Activated naive CD4-positive, alpha-beta T cell treated with anti-CD3 and anti-CD28 coated beads, Interleukin-2, amount 50 U/mL, for 24 hours (primary cell): ENCODE measurements around the gene NTNG2.

Source experiments
- H3K27ac Mint-ChIP-seq: one replicate; pipeline ENCODE4 v1.8.0; 2021; ENCODE audit warnings: mild to moderate bottlenecking, mixed read lengths
- H3K27me3 Mint-ChIP-seq: one replicate; pipeline ENCODE4 v1.8.0; 2021; ENCODE audit warnings: mixed read lengths
- H3K36me3 Mint-ChIP-seq: one replicate; pipeline ENCODE4 v1.8.0; 2021; ENCODE audit warnings: mixed read lengths
- H3K4me1 Mint-ChIP-seq: one replicate; pipeline ENCODE4 v1.8.0; 2021; ENCODE audit warnings: mixed read lengths
- H3K4me3 Mint-ChIP-seq: one replicate; pipeline ENCODE4 v1.8.0; 2021; ENCODE audit warnings: mild to moderate bottlenecking, mixed read lengths
- H3K9me3 Mint-ChIP-seq: one replicate; pipeline ENCODE4 v1.8.0; 2021; ENCODE audit warnings: mixed read lengths

NTNG2 gene

GRCh38 chr9:132141948-132142594 is 19.8 kb upstream of the NTNG2 start:
- Mint-ChIP-seq H3K36me3 (no peaks in the 10 kb centered on the region), H3K4me3 (peak overlapping the region; percentile 65), H3K27ac (no peak overlapping the region), H3K4me1 (peaks cover 11% of the 10 kb centered on the region), H3K9me3 (no peaks in the 10 kb centered on the region), H3K27me3 (peaks cover 39% of the 10 kb centered on the region)

GRCh38 chr9:132142924-132143323 is 18.9 kb upstream of the NTNG2 start:
- Mint-ChIP-seq H3K9me3 (no peaks in the 10 kb centered on the region), H3K36me3 (no peaks in the 10 kb centered on the region), H3K27me3 (peaks cover 36% of the 10 kb centered on the region), H3K4me3 (no peak overlapping the region), H3K4me1 (peaks cover 11% of the 10 kb centered on the region), H3K27ac (no peak overlapping the region)

GRCh38 chr9:132143359-132143758 is 18.5 kb upstream of the NTNG2 start:
- H3K36me3 Mint-ChIP-seq = no peaks in the 10 kb centered on the region
- H3K27ac Mint-ChIP-seq = no peak overlapping the region
- peaks cover 38% of the 10 kb centered on the region for H3K27me3 Mint-ChIP-seq
- H3K4me3 Mint-ChIP-seq = no peak overlapping the region
- H3K4me1 Mint-ChIP-seq = peaks cover 11% of the 10 kb centered on the region
- no peaks in the 10 kb centered on the region for H3K9me3 Mint-ChIP-seq

GRCh38 chr9:132144708-132145365 is 17.0 kb upstream of the NTNG2 start:
- Mint-ChIP-seq H3K27me3 (peaks cover 42% of the 10 kb centered on the region), H3K4me1 (peaks cover 11% of the 10 kb centered on the region), H3K27ac (no peak overlapping the region), H3K36me3 (no peaks in the 10 kb centered on the region), H3K4me3 (no peak overlapping the region), H3K9me3 (no peaks in the 10 kb centered on the region)

GRCh38 chr9:132146039-132146438 is 15.8 kb upstream of the NTNG2 start:
- Mint-ChIP-seq H3K27me3 (peaks cover 43% of the 10 kb centered on the region), H3K36me3 (no peaks in the 10 kb centered on the region), H3K27ac (no peak overlapping the region), H3K4me1 (peaks cover 11% of the 10 kb centered on the region), H3K9me3 (no peaks in the 10 kb centered on the region), H3K4me3 (no peak overlapping the region)

- peaks cover 40% of the 10 kb centered on the region for H3K27me3 Mint-ChIP-seq
- no peak overlapping the region for H3K4me3 Mint-ChIP-seq
- no peaks in the 10 kb centered on the region for H3K36me3 Mint-ChIP-seq
- H3K9me3 Mint-ChIP-seq = no peaks in the 10 kb centered on the region
- peaks cover 6% of the 10 kb centered on the region for H3K4me1 Mint-ChIP-seq
- no peak overlapping the region for H3K27ac Mint-ChIP-seq
Measured at GRCh38 chr9:132146575-132146974, 15.3 kb upstream of the NTNG2 start.

GRCh38 chr9:132147331-132147730 is 14.5 kb upstream of the NTNG2 start:
- no peaks in the 10 kb centered on the region for H3K36me3 Mint-ChIP-seq
- peaks cover 6% of the 10 kb centered on the region for H3K4me1 Mint-ChIP-seq
- peaks cover 33% of the 10 kb centered on the region for H3K27me3 Mint-ChIP-seq
- H3K4me3 Mint-ChIP-seq = no peak overlapping the region
- H3K9me3 Mint-ChIP-seq = no peaks in the 10 kb centered on the region
- H3K27ac Mint-ChIP-seq = no peak overlapping the region

DNA sequence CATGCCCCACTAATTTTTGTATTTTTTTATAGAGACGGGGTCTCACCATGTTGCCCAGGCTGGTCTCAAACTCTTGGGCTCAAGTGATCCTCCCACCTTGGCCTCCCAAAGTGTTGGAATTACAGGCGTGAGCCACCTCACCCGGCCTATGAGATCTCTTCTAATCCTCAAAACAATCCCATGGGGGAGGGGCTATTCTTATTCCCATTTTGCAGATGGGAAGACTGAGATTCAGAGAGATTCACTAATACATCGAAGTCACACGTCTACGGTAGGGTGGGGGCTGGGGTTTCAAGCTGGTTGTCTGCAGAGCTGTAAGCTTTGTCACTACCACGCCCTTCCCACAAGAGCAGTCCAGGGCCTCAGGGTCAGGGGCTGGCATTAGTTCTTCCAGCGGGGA is 14.0 kb upstream of the NTNG2 start:
- no peaks in the 10 kb centered on the region for H3K36me3 Mint-ChIP-seq
- no peak overlapping the region for H3K27ac Mint-ChIP-seq
- H3K27me3 Mint-ChIP-seq = peaks cover 30% of the 10 kb centered on the region
- no peak overlapping the region for H3K4me3 Mint-ChIP-seq
- no peaks in the 10 kb centered on the region for H3K9me3 Mint-ChIP-seq
- H3K4me1 Mint-ChIP-seq = peaks cover 6% of the 10 kb centered on the region

GRCh38 chr9:132150256-132150655 is 11.6 kb upstream of the NTNG2 start:
- no peak overlapping the region for H3K4me3 Mint-ChIP-seq
- no peak overlapping the region for H3K27ac Mint-ChIP-seq
- no peaks in the 10 kb centered on the region for H3K9me3 Mint-ChIP-seq
- peaks cover under 1% of the 10 kb centered on the region for H3K4me1 Mint-ChIP-seq
- peaks cover 21% of the 10 kb centered on the region for H3K27me3 Mint-ChIP-seq
- no peaks in the 10 kb centered on the region for H3K36me3 Mint-ChIP-seq

GRCh38 chr9:132151118-132151517 is 10.7 kb upstream of the NTNG2 start:
- no peaks in the 10 kb centered on the region for H3K36me3 Mint-ChIP-seq
- no peaks in the 10 kb centered on the region for H3K4me1 Mint-ChIP-seq
- H3K4me3 Mint-ChIP-seq = no peak overlapping the region
- no peaks in the 10 kb centered on the region for H3K9me3 Mint-ChIP-seq
- no peak overlapping the region for H3K27ac Mint-ChIP-seq
- H3K27me3 Mint-ChIP-seq = peaks cover 21% of the 10 kb centered on the region

GRCh38 chr9:132152231-132152630 is 9.6 kb upstream of the NTNG2 start:
- no peaks in the 10 kb centered on the region for H3K9me3 Mint-ChIP-seq
- no peak overlapping the region for H3K27ac Mint-ChIP-seq
- H3K4me1 Mint-ChIP-seq = no peaks in the 10 kb centered on the region
- H3K36me3 Mint-ChIP-seq = no peaks in the 10 kb centered on the region
- H3K4me3 Mint-ChIP-seq = no peak overlapping the region
- H3K27me3 Mint-ChIP-seq = peaks cover 18% of the 10 kb centered on the region

GRCh38 chr9:132154863-132155567 is 6.8 kb upstream of the NTNG2 start:
- Mint-ChIP-seq H3K27ac (no peak overlapping the region), H3K4me3 (no peak overlapping the region), H3K36me3 (no peaks in the 10 kb centered on the region), H3K27me3 (peaks cover 5% of the 10 kb centered on the region), H3K4me1 (no peaks in the 10 kb centered on the region), H3K9me3 (no peaks in the 10 kb centered on the region)

GRCh38 chr9:132155568-132155895 is 6.3 kb upstream of the NTNG2 start:
- no peaks in the 10 kb centered on the region for H3K9me3 Mint-ChIP-seq
- H3K4me3 Mint-ChIP-seq = no peak overlapping the region
- H3K4me1 Mint-ChIP-seq = peaks cover under 1% of the 10 kb centered on the region
- H3K27me3 Mint-ChIP-seq = peaks cover 5% of the 10 kb centered on the region
- H3K27ac Mint-ChIP-seq = no peak overlapping the region
- no peaks in the 10 kb centered on the region for H3K36me3 Mint-ChIP-seq

DNA sequence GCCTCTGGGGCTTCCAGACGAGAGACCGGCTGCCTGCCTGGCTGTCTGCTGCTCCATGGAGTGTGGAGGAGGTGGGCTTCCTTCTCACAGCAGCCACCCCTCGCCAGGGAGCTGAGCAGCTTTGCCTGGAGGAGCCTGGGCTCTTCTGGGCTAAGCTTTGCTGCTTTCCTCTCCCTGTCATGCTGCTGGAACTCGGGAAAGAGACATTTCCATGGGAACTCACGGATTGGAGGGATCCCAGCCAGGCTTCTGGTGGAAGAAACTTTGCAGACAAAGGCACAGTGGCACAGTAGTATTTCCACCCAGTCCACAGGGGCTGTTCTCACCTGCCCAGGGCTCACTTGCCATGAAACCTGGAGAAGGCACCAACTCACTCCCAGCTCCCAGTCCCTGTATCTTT is 5.6 kb upstream of the NTNG2 start:
- H3K36me3 Mint-ChIP-seq = no peaks in the 10 kb centered on the region
- no peaks in the 10 kb centered on the region for H3K9me3 Mint-ChIP-seq
- peaks cover 6% of the 10 kb centered on the region for H3K4me1 Mint-ChIP-seq
- no peak overlapping the region for H3K4me3 Mint-ChIP-seq
- H3K27me3 Mint-ChIP-seq = peaks cover 4% of the 10 kb centered on the region
- no peak overlapping the region for H3K27ac Mint-ChIP-seq

GRCh38 chr9:132157347-132158116 is 4.3 kb upstream of the NTNG2 start:
- no peak overlapping the region for H3K4me3 Mint-ChIP-seq
- peaks cover 8% of the 10 kb centered on the region for H3K27me3 Mint-ChIP-seq
- H3K4me1 Mint-ChIP-seq = peaks cover 10% of the 10 kb centered on the region
- H3K36me3 Mint-ChIP-seq = no peaks in the 10 kb centered on the region
- H3K9me3 Mint-ChIP-seq = no peaks in the 10 kb centered on the region
- no peak overlapping the region for H3K27ac Mint-ChIP-seq
